GM12865 (cell line): ENCODE data around the gene MRPS2.

Source experiments
- DNase-seq: peaks from one replicate; pipeline ENCODE4 v3.0.0; 2010; ENCODE audit warnings: low read depth
- H3K4me3 ChIP-seq: 2 replicates; pipeline ENCODE4 v1.5.1; 2011; ENCODE audit warnings: mild to moderate bottlenecking, low read depth, low read length, control low read depth
- TF ChIP-seq, protein P1 (sequence below): IDR thresholded peaks from 2 replicates; pipeline ENCODE4 v1.5.1; 2011; ENCODE audit warnings: low read length, control low read depth, low read depth, inconsistent platforms; ENCODE audit not compliant: insufficient read depth; ENCODE audit errors: missing control alignments

Gene MRPS2

DNA sequence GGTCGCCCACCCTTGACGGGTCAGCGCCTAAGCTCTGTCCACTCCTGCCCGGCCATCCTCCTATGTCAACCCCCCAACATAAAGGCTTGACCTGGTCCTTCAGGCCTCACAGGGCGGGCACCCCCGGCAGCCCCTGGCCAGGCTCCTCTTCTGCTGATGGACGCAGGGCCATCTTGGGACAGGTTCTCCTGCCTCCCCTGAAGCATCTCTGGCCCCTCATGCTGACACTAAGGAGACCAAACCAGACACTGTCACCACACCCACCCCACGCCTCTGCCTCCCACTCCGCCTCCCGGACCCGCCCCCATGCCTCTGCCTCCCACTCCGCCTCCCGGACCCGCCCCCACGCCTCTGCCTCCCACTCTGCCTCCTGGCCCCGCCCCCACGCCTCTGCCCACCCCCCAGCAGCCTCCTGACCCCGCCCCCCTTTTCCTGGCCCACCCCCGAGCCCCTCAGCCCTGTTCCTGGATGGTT lies 52.3 kb downstream of the MRPS2 start:
- TF ChIP-seq, protein P1, sequence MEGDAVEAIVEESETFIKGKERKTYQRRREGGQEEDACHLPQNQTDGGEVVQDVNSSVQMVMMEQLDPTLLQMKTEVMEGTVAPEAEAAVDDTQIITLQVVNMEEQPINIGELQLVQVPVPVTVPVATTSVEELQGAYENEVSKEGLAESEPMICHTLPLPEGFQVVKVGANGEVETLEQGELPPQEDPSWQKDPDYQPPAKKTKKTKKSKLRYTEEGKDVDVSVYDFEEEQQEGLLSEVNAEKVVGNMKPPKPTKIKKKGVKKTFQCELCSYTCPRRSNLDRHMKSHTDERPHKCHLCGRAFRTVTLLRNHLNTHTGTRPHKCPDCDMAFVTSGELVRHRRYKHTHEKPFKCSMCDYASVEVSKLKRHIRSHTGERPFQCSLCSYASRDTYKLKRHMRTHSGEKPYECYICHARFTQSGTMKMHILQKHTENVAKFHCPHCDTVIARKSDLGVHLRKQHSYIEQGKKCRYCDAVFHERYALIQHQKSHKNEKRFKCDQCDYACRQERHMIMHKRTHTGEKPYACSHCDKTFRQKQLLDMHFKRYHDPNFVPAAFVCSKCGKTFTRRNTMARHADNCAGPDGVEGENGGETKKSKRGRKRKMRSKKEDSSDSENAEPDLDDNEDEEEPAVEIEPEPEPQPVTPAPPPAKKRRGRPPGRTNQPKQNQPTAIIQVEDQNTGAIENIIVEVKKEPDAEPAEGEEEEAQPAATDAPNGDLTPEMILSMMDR, result no peak
- DNase-seq, result no peak
- H3K4me3 ChIP-seq, result no peak overlapping the region
